ENCODE measurements around the gene TCERG1. TPM values are rescaled to one million over a fixed set of nuclear protein-coding genes. Genes with fewer than 3 reads are reported as not detected.

TCERG1 gene
- 17.2 and 18.2 TPM in 2 replicates for total RNA-seq

DNA sequence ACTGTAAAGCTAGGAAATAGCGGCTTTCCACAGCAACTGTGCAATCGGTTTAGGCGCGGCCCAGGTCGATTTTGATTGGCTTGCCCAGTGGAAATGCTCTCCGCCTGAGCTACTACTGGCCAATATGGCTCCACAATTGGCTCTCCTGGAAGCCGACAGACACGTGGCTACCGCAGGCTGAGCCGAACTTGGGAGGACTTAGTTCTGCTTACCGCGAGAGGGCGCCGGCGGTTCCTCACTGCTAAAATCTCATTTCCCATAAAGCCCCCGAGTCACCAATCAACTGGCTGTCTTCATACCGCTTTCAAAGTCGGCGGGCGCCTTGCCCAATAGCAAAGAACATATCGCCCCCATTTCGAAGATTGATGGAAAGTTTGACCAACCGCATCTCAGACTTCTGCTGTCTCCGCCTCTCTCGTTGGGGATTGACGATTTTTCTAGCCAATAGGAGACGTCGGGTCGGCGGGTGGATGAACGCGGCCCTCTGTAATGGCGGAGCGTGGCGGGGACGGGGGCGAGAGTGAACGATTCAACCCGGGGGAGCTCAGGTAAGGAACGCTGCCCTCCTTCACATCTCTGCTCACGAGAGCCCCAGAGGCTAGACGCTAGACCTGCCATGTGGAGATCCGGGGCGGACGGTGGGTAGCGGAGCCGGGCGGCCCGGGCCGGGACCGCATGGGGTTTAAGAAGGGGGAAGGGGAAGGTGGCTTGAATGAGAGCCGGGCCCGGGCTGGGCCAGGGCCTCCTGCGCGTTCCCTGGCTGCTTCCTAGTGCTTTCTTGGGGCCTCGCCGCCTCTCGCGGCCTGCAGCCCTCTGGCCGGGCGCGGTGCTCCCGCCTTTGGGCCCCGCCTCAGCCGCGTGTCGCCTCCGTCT, at the start of gene TCERG1:
Gene TCERG1 (plus strand): TSS at position 473 of the 873 bp plus-strand sequence. CDS start 17 bp downstream, at position 490.
- DNase-seq (ENCODE audit: low read depth in 2 of 2): peak; percentile 100

DNA sequence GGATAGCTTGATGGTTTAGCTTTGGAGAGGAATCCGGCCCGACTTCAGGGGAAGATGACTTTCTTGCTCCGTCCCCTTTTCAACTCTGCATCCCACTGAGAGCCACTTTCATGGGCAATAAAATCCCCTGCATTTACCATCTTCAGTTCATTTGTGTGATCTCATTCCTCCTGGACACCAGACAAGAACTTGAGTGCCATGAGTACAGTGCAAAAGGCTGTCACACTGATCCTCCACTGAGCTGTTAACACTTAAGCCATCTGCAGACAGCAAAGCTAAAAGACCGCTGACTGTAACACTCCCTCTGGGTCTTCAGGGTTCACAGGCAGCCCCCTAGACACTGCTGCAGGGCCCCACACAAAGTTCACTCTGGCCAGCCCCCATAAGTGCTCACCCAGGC, 48.3 kb upstream of the TCERG1 start:
- DNase-seq (ENCODE audit: low read depth in 2 of 2): no peak

DNA sequence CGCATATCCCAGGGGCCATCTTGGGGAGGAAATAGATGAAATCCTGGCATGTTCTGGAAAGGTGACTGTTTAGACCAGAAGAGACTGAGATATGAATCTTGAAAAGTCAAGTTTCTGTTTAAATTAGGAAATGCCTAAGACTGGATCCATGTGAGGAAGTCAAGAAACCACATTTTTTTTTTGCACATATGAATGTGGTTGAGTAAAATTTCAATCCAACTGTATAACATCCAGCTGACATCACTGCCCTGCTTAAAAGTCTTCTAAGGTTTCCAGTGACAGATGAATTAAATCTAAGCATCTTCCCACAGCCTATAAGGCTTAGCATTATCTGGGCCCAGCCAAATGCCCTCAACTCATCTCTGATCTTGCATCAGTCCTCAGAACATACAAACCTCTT, 47.7 kb upstream of the TCERG1 start:
- DNase-seq (ENCODE audit: low read depth in 2 of 2): no peak

DNA sequence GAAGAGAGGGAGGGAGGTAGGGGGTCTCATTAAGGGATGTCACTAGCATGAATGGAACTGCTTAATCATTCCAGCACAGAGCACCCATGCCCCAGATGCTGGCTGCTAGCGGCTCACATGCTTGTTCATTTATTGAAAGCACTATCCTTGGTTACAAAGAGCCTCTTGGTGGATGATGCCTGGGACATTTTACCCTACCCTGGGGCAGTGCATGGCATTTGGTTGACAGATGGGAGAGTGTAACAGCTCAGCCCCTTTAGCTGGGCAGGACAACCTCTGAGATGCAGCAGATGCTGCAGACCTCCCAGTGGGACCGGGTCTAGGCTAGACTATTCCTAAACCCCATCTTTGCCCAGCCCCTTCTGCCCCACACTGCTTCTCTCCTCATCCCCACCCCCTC, 46.9 kb upstream of the TCERG1 start:
- DNase-seq (ENCODE audit: low read depth in 2 of 2): no peak

DNA sequence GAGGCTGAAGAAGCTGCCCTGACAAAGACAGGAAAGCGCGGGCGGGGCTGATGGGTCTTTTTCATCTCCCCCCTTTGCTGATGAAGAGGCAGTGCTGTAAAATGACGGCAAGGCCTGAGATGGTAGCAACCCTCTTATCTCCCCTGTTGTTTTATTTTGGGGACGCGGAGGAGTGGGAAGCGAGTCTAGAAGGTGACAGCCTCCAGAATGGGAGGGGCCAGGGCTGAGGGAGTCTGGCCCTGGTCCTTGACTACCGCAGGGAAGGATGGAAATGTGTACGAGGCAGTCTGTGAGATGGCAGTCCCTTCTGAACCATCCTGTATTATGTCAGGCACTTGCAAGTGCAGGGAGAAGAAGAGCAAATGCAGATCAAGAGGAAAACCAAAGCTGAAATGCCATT, 46.1 kb upstream of the TCERG1 start:
- no peak for DNase-seq (ENCODE audit: low read depth in 2 of 2)

DNA sequence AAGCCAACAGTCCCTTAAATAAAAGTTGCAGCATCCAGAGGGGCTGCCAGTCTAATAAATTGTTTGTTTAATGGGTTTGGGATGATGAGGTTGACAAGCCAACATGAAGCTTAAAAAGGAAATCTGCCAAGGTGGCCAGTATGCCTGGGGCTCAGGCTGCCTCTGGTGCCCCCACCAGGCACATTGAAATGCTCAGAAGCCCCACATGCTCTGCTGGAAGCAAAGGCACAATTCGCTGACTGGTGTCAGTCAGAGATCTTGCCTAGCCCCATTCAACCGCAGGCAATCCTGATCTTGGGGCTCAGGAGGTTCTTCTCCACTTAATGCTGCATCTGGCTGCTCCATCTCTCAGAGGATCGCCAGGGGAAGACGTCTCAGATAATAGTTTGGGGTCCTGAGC, 44.2 kb upstream of the TCERG1 start:
- DNase-seq (ENCODE audit: low read depth in 2 of 2): no peak

DNA sequence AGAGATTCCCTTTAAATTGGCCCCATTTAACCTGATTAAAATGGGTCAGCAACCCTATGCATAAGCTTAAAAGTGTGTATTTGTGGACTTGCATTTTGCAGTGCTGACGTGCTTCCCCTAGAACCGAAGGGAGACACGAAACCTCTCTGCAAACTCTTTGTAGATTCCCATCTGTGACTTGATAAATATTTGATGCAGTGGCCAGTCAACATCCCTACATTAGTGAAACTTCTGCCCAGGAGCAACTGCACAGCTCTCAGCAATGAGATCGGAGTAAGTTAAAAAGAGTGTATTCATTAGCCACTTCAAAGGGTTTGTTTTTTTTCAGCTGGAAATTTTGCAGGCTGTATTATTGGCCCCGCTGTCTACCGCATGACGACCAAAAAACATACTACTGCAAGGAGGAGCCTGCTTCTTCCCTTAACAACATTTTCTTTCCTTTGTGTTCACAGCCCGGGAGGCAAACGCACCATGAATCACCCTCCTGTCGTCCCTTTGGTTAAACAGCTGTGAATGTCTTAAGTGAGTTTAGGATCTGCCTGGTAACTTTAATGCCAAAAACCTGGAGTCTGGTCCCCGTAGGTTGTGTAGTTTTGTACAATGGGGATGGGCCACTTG, 38.0 kb upstream of the TCERG1 start:
- DNase-seq (ENCODE audit: low read depth in 2 of 2): no peak

DNA sequence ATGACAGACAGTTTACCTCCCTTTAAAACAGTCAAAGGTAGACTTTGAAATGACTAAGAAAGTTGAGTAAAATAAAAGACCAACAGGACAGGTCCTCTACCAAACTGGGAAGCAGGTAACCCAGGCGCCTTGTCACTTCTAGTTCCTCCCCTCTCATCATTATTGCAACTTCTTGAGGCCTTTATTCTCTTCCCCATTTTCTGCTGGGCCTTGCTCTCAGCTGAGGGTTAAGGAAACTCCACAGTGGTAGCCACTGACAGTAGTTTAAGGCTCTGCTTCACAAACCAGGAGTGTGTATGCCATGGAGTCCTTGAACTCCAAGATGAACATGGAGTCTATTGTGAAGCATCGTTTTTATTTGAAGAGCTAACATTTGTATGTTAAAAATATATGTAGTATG, 36.9 kb upstream of the TCERG1 start:
- DNase-seq (ENCODE audit: low read depth in 2 of 2): no peak

DNA sequence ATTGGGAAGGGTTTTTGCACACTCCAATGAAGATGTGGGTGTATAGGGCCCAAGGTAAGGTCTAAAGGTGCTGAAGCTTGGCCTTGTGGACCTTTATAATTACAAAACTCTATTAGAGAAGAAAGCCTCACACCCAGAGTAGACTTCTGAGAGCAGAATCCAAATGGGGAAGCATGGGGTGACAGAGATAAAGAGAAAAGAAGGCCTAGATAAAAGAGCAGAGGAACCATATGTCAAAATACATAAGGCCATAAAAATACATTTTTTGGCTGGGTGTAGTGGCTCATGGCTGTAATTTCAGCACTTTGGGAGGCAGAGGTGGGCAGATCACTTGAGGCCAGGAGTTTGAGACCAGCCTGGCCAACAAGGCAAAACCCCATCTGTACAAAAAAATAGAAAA, 27.4 kb upstream of the TCERG1 start:
- DNase-seq (ENCODE audit: low read depth in 2 of 2): no peak

DNA sequence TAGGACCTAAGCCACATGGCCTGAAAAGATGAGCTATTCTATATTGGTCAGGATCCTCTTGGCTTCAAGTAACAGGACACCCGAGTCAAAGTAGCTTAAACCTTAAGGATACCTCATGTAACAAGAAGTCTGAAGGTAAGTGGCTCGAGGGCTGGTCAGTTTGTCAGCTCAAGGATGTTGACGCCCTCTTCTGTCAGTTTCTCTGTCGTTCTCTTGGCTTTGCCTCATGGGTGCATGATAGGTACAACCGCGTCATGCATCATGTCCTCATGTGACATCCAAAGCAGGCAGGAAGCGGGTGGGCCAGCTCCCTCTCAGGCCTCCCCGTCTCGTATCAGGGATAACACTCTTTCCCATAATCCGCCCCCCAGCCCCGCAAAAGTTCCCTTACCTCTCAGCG, 22.1 kb upstream of the TCERG1 start:
- no peak for DNase-seq (ENCODE audit: low read depth in 2 of 2)

DNA sequence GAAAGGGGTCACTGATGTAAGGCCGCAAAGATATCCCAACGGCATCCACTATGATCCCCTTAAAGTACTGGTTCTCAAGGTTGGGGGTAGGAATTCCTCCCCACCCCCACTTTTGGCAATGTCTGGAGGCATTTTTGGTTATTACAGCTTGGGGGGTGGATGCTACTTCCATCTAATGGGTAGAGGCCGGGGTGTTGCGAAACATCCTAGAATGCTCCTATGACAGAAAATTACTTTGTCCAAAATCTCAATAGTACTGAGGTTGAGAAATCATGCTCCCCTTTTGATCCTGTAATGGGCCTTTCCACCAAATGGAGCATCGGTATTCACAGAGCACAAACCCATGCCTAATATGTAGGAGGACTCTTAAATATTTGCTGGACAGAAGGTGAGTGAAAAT, 20.8 kb upstream of the TCERG1 start:
- no peak for DNase-seq (ENCODE audit: low read depth in 2 of 2)

DNA sequence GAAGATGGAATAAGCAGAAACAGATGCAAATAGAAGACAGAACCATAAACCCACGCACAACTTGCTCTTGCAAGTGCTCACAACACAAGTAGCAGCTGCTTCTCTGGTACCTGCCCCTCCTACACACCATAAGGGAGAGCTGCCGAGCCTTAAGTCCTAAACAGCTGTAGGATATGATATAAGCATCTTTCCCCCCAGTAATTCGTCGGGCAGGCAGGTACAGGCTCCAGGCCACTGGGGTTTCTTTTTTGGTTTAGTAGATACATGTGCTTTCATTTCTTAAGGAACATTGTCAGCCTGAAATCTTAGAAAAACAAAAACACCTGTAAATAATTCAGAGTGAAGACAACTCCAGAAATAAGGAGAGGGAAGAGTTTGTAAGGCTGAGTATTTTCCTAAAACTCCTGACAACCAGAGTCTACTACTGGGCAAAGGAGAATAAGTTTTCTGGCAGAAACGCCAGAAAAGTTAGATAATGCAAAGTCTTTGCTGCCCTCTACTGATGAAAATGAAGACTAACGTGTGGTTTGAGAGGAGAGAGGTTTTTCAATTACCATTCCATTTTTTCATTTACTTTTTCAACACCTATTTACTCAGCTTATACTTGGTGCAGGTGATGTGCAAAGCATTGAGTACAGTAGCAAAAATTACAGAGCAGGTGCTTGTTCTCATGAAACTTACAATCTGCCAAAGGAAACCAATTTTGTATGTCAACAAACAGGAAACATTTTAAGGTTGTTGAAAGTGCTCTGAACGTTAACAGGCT, 20.1 kb upstream of the TCERG1 start:
- DNase-seq (ENCODE audit: low read depth in 2 of 2): peak in 1 of 2 donors; percentile 33

DNA sequence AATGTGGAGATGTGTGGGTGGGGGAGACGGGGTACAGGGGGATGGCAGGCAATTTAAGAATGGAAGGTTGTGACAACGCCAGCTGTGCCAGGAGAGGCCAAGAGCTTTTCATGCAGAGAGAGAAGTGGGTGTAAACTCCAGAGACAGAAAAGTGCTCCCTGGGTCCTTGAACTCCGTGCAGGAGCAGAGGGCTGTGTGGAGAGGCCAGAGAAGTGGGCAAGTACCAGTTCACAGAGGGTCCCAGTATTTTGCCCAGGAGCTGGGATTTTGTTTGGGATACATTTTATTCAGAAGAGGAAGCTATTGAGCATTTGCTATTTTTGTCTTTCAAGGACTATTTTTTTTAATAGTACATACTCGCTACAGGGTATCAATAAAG, 19.5 kb upstream of the TCERG1 start:
- no peak for DNase-seq (ENCODE audit: low read depth in 2 of 2)

DNA sequence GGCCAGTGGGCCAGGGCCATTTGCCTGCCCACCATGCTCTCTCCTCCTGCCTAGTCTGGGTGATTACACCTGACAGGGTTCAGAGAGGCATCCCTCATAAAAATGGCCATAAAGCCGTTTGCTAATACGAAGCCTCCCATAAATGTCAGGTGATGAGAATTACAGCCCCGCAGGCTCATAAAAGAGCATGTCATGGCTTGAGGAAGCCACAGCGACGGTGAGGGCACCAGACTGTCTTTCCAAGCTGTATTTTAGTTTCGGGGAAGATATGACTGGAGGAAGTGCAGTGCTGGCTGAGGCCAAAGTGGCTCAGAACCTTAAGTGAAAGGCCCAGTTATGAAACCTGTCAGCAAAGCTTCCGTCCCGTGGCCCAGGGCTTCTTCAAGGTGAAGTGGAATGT, 18.5 kb upstream of the TCERG1 start:
- DNase-seq (ENCODE audit: low read depth in 2 of 2): no peak

DNA sequence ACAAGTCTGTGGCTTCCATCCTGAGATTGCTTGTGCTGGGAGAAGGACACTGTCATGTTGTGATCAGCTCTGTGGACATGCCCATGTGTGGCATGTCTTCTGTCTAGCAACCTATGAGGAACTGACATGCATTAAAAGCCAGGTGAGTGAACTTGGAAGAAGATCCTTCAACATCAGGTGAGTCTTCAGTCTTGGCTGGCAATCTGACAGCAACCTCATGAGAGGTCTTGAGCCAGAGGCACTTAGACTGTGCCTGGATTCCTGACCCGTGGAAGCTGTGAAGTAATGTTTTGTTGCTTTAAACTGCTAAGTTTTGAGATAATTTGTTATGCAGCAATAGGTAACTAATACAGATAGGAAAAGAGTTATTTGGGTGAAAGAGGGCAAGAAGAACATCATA, 6.8 kb upstream of the TCERG1 start:
- no peak for DNase-seq (ENCODE audit: low read depth in 2 of 2)

DNA sequence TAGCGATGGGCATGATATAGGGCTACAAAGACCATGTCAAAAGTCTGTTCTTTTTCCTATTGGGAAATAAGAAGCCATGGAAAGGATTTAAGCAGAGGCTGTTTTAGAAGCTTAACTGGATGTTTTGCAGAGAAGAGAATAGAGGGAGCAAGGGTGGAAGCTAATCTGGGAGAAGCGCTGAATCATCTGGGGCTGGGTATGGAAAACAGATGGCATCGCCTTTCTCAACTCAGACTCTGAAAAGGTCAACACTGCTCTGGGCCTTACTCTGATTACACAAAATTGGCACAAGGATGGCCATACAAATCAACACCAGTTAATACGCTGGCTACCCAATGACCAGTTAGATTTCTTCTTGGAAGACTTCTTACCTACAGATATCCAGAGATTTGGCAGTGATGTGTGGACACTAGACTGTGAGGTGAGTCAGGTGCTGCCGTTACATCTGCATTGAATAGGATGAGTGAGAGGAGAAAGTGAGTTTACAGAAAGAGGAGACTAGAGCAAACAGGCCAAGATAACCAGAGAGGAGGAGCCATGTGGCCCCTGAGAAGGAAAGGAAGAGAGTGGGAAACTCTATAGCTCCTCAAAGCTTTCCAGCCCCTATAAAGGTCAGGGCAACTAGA, 6.2 kb upstream of the TCERG1 start:
- DNase-seq (ENCODE audit: low read depth in 2 of 2): no peak

DNA sequence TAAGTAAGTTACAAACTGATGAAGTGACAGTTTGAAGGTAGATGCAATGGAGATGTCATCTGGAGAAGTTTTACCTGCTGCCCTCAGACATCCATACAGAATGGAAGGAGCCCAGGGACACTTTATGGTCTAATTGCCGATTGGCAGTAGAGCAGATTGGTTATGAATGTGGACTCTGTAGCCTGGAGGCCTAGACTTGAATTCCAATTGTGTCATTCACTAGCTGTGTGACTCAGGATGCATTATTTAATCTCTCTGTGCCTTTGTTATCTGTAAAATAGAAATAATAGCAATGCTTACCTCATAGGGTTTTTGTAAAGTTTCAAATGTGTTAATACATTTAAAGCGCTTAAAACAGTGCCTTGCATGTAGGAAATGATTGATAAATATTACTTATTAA, 5.2 kb upstream of the TCERG1 start:
- DNase-seq (ENCODE audit: low read depth in 2 of 2): no peak

DNA sequence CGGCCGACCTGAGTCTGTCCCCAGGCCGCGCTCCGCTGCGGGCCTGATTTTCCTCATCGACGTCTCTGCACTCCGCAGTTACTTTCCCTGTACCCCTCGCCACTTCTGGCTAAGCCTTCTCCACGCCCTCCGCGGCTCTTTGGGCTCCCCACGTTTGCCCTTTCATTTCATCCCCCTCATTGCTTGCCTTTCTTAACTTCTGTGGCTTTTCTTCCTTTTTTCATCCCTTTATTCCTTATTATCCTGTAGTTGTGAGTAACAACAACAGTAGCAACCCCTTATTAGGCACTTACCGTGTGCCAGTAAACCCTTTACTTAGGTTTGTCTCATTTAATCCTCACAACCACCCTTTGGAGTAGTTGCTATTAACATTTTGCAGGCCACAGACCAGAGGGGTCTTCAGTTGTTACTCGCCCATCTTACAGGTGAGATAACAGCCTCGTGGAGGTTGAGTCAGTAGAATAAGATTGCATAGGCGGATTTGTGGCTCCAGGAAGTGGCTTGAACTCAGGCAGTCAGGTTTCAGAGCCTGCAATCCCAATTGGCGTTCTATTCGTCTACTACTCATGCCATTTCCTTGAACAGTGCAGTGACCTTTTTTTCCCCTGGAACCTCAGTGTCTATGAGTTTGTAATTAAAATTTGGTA, 724 bp downstream of the TCERG1 start:
- DNase-seq (ENCODE audit: low read depth in 2 of 2): peak in 1 of 2 donors; percentile 70

DNA sequence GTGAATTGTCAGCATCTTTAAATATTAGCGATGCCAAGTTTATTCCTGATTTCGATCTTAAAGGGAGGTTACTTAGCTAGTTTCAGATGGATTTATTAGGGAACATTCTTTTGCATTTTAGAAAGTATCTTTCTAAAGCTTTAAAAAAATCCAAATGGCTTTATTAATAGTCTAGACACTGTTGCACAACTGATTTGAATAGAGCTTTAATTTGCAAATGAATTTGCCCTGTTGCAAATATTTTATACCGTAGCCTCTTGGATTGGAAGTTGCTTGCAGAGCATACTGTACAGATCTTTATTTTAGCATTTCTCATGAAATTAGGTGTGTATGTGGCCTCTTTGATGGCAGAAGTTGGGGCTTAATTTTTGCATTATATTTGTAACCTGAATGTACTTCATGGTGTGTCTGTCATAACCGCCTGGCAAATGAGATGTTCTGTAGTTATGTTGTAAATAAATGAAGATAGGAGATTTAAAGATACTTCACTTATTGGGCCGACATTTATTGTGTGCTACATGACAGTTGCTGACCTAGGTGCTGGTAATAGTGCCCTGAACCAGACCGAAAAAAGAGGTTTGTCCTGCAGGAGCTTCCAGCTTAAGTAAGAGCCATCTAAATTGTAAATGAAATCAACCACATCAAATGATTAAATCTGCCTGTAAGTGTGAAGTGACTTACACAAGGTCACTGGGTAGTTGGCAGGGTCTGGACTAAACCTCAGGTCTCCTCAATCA, 1.8 kb downstream of the TCERG1 start:
- DNase-seq (ENCODE audit: low read depth in 2 of 2): no peak

DNA sequence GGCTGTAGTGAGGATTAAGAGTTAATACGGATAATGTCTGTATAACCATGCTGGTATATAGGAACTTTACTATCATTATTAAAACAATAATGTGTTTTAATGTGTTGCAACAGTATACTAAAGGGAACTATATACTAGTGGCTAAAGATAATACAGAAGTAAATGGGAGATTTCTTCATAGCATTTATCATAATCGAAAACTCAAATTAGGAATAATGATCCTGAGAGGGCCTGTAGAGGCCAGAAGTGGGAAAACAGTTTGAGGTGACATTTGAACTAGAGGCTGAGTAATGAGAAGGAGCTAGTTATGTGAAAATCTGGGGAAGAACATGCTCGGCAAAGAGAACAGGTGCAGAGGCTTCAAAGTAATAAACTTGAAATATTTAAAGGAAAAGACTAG, 2.9 kb downstream of the TCERG1 start:
- DNase-seq (ENCODE audit: low read depth in 2 of 2): no peak

DNA sequence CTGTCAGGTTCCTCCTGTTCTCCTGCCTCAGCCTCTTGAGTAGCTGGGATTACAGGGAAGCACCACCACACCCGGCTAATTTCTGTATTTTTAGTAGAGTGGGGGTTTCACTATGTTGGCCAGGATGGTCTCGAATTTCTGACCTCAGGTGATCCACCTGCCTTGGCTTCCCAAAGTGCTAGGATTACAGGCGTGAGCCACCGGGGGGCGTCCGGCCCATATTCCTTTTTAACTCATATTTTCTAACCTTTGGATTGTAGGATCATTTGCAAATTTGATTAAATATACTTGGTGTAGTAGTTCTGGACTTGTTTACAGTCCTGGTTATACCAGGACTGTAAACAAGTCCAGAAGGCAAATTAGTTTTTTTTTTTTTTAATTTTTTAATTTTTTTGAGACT, 4.3 kb downstream of the TCERG1 start:
- no peak for DNase-seq (ENCODE audit: low read depth in 2 of 2)

All from dermis microvascular lymphatic vessel endothelial cell (primary cell).